NCI-H82 (cell line): ENCODE measurements around the gene NUP210L.

Experiments used
- DNase-seq: peaks from one replicate; lab custom pipeline; 2025; lab: John Stamatoyannopoulos, UW

The NUP210L gene

GRCh38 chr1:153963850-153964331 lies 191.0 kb downstream of the NUP210L start:
- DNase-seq: peak; percentile 94

DNA sequence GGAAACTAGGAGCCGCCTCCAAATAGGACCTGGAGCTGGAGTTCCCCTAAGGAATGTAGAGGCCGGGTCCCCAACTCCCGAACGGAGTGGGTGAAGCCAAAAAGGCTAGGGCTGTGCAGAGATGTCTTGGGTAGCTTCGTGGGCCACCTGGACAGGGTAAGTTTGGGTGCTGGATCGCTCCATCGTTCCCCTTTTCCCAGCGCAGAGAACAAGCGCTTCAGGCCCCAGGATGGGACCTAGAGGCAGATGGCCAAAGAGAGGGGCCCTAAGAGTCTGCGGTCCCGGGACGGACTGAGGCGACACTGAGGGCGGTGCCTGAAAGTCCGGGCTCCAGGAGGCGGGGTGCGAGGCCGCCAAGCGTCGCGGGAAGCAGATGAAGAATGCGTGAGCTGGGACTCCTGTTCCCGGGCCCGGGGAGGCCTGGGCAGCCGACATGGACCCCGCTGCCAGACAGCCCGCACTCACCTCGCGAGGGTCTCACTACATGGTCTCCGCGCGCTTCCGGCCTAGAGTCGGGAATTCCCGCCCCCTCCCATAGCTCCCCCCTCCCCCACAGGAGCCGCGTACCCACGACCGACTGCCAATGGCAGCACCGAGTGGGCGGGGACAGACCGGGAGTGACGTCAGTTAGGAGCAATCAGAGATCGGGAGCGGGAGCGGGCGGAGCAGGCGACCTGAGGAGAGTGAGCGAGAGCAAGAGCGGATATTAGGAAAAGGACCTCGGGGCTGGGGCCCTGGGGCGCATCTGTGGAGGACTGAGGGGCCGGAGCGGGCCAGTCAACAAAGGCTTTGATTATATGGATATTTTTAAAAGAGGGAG lies 191.6 kb downstream of the NUP210L start, which contains the start of gene SLC39A1:
Gene SLC39A1 (minus strand): TSS at position 508 of the 820 bp plus-strand sequence. CDS start 822 bp downstream, outside the sequence.
- DNase-seq: peak; percentile 100

DNA sequence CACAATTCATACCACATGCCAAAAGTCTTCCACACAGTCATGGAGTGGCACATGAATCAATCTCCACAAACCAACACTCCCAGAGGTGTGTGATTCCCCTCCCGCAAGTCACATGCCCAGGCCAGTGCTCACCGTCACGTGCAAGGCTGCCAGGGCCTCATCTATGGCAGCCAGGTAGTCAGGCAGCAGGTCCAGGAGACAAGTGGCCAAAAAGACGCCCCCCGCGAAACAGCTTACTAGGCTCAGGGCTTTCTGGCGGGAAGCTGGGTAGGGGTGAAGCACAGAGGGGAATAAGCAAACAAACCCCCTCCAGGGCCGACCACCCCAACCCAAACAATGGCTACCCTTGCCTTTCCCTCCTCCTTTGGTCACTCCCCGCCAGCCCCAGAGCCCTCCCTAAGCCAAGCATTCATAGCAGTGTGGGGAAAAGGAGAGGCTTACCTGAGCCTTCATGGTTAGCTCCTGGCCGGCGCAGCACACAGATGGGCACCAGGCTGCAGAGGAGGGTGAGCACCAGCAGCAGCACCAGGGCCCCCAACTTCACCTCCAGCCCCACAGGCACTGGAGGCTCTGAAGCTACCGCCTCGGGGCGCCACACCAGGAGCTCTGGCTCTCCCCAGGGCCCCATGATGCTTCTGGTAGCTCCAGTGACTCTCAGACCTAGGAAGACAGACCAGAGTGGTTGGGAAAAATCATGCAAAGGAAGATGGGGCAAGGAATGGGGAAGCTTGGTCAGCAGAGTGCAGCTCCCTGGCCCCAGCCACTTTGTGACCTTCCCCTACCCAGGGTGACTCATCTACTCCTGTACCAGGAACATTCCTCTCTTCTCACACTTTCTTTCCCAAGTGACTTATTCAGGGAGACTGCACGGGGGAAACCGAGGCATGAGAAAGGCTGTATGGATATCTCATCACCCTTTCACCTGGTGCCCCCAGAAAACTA lies 192.5 kb downstream of the NUP210L start:
- DNase-seq: no peak

DNA sequence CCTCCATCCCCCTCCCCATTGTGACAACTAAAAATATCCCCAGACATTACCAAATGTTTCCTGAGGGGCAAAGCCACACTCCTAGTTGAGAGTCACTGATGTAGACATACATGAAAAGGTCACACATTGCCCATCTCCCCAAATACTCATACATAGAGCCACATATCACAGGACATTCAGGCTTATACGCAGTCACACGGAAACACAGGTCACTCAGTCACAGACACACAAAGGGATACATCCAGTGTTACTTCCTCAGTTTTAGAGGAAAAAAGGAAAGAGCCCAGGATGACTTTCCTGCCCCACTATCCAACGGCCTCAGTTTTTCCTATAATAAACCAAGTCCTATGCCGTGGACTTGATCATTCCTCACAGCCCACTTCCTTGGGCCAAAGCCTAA lies 193.5 kb downstream of the NUP210L start:
- DNase-seq: no peak

- no peak for DNase-seq
Measured at GRCh38 chr1:153960206-153960605, 194.7 kb downstream of the NUP210L start.

DNA sequence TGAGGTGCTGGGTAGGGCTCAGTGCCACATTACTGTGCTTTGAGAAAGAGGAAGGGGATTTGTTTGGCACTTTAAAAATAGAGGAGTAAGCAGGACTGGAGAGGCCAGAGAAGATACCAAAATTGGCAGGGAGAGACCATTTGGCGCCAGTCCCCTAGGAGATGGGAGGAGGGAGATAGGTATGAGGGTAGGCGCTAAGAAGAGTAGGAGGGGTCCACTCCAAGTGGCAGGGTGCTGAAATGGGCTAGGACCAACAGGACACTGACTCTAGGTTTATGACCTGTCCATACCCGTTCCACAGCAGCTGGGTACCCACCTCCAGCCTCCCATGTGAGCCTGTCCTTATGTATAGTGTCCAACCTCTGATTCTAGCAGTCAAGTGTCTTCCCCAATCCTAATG lies 195.4 kb downstream of the NUP210L start:
- DNase-seq: no peak

- no peak for DNase-seq
Measured at GRCh38 chr1:153958961-153959260, 196.0 kb downstream of the NUP210L start.

GRCh38 chr1:153958111-153958960 lies 196.5 kb downstream of the NUP210L start, which contains the start of gene CRTC2:
Gene CRTC2 (minus strand): TSS chr1:153958612. CDS start chr1:153958497, 115 bp downstream.
- DNase-seq: peak; percentile 100

DNA sequence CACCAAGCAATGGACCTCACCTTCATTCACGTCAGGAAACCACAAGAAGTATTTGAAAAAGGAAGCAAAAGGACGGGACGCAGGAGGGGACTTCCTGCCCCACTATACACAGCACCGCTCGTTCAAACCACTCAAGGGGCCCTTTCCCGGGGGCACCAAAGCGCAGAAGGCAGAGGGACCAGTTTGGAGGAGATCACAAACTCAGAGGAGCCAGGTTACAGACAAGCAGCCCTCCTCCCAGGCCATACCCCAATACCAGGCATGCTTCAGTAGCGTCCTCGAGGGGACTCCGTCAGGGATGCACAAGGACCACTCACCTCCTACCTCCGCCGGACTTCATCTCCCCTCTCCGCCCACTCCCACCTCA lies 197.1 kb downstream of the NUP210L start:
- no peak for DNase-seq

DNA sequence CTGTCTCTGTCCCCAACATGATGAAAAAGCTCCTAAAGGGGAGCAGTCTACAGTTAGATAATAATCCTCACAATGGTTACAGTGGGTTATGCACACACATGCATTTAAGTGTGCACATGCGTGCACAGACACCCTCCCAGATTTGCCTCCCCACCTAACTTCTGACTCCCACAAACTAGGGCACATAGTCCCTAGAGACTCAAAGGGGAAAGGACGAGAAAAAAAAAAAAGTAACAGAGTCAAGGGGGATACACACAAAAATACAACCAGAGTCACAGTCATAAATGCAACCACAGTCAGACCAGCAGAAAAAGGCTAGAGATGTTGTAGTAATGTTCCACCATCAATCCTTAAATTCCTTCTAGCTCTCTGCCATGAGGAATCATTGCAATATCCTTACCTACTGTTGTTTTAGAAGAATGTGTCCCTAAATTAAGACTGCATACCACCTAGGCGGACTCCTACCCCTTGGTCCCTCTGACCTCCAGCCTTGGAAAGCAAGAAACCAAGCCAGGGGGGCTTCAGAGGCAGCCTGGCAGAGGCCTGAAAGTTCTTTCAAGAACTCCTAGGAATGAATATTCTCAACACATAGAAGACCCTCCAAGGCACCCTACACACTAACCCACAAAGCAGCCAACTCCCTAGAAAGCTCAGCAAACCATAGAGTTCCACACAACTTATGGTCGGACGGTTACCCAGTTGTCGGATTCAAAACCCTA lies 197.7 kb downstream of the NUP210L start:
- no peak for DNase-seq

DNA sequence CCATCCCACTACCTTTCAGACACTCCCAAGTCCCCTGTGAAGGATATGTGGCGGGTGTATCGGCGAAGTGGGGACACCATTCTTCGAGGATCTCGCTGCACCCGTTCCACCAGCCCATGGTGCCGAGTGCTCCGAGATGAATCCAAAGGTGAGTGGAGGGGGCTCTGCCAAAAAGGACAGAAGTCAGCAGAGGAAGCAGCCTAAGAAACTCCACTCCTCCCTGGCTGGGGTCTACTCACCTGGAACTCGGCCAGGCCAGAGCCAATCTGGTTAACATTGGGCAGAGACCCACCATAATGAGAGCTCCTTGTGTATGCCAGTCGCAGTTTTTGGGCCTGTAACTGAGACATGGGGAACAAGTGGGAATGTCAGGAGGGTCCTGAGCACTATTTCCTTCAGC lies 200.0 kb downstream of the NUP210L start:
- no peak for DNase-seq

DNA sequence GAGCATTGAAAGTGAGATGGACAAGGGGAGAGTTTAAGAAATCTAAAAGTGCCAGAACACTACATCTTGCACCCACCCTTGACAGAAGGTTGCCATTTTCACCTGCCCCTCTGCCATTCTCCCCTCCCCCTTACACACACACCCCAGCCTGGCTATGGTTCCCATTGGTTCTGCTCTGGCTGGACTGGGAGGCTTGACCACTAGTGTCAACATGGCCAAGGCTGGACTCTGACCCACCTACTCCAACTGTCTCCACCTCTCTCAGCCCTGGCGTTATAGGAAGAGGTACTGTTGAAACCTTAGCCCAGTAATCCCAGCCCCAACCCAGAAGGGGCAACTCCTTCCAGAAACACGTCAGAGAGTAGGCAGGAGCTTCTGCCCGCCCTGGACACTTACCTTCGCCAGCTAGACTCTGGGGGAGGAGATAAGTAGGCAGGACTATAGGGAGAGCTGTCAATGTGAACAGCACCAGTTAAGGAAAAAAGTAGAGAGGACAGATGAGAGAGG lies 201.0 kb downstream of the NUP210L start:
- DNase-seq: no peak

DNA sequence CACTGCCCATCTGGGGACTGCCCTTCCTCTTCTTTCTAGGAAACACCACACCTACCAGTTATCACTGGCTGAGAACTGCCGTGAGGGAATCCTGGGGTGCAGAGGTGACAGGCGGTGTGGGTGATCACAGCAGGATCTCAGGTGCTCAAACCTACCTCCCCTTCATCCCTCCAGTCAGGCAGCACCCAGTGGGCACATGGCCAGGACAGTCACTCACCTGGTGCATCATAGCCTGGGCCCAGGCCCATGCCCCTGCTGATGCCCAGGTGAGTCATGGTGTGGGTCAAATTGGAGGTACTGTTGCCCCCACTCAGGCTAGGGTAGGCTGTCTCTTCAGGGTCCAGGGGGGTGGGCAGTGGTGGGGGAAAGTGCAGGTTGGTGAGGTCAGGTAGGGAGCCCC lies 203.1 kb downstream of the NUP210L start:
- DNase-seq: no peak

GRCh38 chr1:153951183-153951582 lies 203.7 kb downstream of the NUP210L start:
- DNase-seq: no peak

- peak; percentile 93 for DNase-seq
Measured at GRCh38 chr1:153946622-153947241, 208.1 kb downstream of the NUP210L start, which contains the start of gene DENND4B. Gene DENND4B (minus strand): TSS chr1:153946718. CDS start chr1:153944374, 2,344 bp downstream.

DNA sequence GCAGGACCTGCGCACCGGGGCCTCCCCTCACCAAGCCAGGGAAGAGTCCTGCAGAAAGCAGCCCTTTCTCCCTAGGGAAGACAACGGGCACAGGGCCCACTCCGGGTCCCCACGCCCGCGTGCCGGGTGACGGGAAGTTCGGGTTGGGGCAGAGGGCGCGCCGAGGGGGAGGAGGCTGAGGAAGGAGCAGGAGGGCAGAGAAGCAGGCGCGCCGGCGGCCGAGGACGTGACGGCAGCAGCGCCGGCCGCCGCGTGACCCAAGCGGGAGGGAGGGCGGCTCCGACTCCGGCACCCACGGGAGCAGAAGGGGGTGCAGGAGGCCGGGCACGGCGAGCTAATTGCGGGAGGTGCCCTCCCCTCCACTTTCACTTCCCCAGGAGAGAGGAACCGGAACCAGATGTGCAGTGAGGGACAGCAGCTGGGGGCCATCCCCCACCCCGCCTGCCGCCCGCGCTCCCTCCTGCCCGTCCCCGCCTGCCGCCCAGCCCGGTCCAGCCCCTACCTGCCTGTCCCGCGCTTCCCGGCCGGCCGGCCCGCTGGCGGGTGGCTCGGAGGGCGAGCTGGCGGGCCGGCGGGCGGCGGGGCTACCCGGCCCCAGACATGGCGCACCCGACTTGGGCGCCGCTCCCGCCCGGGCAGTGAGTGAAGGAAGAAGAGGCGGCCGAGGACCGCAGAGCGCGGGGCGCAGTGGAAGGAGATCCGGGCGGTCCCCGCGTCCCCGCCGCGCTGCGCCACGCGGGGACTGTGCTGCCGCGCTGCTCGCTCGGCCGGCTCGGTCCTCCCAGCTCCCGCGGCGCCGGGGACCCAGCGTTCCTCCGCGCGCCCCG lies 208.9 kb downstream of the NUP210L start:
- DNase-seq: peak; percentile 79

DNA sequence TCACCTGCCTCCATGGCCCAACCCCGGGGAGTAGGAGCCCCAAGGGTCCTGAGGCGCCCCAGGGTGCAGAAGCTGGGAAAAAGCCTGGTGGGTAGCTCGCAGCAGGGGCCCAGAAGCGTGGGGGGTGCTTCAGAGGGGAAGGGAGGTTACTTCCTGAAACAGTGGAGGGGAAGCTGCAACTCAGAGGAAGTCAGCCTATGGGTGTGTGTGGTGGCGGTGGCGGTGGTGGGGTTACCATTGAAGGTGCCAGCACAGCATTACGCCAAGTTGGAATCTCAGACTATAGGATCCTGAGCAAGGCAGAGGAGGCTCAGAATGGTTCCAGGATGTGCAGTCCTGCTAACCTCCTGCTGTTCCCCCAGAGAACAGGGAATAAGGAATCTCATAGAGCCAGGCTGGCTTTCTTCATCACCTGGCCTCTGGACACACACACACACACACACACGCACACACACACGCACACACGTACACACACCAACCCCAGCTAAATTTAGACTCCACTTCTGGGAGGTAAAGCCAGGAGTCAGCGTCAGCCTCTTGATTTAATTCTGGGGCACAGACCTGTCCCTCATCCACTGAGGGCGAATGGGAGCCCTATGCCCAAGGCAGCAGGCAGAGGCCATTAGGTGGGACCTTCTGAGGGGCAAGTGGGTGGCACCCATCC lies 209.6 kb downstream of the NUP210L start:
- no peak for DNase-seq

GRCh38 chr1:153944827-153945117 lies 210.1 kb downstream of the NUP210L start:
- DNase-seq: no peak
